Astrocyte of the spinal cord (primary cell): ENCODE data around the gene RAP1B.

Experiments used
- DNase-seq: peaks from one replicate; pipeline ENCODE4 v3.0.0; 2011; ENCODE audit warnings: low read depth, low spot score
- H3K4me3 ChIP-seq: 2 replicates; pipeline ENCODE4 v1.5.1; 2011; ENCODE audit warnings: low read depth, mild to moderate bottlenecking, low read length, moderate library complexity
- in situ Hi-C: cut with HindIII; loops from 2 replicates; pipeline ENCODE4 v1.10.0; 2017; ENCODE audit warnings: low sequenced_read_pairs
- TF ChIP-seq, protein P1 (sequence below): IDR thresholded peaks from 2 replicates; pipeline ENCODE4 v1.5.1; 2012; ENCODE audit warnings: low read depth, mild to moderate bottlenecking, low read length, inconsistent platforms

RAP1B gene

DNA sequence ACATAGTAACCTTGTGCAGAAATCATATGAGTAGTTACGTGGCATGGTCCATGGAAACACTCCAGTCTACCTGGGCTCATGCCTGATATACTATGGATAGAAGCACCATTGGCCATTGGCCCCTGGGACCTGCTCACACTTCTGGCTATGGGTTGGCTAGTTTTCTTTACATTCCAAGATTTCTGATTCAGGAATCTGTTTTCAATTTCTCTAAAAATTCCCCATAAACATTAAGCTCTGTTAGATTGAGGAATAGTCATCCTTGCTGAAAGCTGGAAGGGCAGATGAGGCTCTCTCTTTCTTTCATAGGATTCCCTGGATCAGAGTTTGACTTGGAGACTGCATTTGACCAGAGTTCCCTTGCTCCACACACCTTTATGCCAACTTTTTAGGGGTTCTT is 37.3 kb upstream of the RAP1B start:
- TF ChIP-seq, protein P1, sequence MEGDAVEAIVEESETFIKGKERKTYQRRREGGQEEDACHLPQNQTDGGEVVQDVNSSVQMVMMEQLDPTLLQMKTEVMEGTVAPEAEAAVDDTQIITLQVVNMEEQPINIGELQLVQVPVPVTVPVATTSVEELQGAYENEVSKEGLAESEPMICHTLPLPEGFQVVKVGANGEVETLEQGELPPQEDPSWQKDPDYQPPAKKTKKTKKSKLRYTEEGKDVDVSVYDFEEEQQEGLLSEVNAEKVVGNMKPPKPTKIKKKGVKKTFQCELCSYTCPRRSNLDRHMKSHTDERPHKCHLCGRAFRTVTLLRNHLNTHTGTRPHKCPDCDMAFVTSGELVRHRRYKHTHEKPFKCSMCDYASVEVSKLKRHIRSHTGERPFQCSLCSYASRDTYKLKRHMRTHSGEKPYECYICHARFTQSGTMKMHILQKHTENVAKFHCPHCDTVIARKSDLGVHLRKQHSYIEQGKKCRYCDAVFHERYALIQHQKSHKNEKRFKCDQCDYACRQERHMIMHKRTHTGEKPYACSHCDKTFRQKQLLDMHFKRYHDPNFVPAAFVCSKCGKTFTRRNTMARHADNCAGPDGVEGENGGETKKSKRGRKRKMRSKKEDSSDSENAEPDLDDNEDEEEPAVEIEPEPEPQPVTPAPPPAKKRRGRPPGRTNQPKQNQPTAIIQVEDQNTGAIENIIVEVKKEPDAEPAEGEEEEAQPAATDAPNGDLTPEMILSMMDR = no peak
- in situ Hi-C loops = no loop called here
- DNase-seq = no peak
- no peak overlapping the region for H3K4me3 ChIP-seq

DNA sequence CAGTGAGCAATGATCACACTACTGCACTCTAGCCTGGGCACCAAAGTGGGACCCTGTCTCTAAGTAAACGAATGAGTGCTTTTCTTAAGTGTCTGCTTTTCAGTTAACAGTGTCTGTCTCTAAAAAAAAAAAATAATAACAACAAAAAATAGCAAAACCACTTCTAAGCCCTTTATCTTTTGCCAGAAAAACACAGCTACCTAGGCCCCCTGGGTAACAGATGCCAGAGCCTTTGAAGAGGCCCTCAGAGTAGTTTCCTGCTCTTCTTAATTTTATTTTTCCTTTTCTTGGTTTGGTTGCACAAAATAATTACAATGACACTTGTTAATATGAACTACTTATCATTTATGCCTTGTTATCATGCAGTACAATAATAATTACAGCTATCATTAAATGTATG is 32.8 kb upstream of the RAP1B start:
- TF ChIP-seq, protein P1 = no peak
- DNase-seq = no peak
- in situ Hi-C loops = no loop called here
- no peak overlapping the region for H3K4me3 ChIP-seq

DNA sequence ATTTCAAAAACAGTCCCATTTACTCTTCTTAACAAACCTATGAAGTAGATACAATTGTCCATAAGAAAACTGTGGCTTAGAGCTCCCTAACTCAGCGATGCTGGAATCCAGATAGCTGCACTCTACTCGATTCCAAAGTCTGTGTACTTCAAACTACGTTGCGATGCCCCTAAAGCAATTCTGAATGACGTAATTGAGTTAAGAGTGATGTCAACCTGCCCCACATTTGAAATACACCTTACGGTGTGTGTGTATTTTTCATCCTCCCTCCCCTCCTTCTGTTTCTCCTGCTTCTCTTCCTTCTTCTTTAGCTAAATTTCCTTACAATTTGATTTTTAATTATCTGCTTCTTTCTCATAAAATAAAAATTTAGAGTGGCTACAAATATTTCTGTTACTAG is 31.9 kb upstream of the RAP1B start:
- DNase-seq = no peak
- in situ Hi-C loops = no loop called here
- H3K4me3 ChIP-seq = no peak overlapping the region
- TF ChIP-seq, protein P1 = no peak

DNA sequence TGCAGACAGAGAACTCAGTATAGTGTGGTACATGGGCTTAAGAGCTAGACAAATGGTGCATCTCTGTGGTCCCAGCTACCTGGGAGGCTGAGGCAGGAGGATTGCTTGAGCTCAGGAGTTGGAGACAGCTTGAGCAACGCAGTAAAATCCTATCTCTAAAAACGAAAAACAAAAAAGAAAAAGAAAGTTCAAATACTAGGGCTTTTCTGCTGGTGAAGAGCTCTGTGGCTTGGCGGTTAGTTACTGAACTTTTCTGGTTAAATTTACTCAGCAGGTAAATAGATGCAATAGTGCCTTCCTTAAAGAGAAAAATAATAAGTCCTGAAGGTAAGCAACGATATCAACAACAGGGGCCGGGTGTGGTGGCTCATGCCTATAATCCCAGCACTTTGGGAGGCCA is 31.4 kb upstream of the RAP1B start:
- in situ Hi-C loops = no loop called here
- H3K4me3 ChIP-seq = no peak overlapping the region
- TF ChIP-seq, protein P1 = no peak
- no peak for DNase-seq

DNA sequence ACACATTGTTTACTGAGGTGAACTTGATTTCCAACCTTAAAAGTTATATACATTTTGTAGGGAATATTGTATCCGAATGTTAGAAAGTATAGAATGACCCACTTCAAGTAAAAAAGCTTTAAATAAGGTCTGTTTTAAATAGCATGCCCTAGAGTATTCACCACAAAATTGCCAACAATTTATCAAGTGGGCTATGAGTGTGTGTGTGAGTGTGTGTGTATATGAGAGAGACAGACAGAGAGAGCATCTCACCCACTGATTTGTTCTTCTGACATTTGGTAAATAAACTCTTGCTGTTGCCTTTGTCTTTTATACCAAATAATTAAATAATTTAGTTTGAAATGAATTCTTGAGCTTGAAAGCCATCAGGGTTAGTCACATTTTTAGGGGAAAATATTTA is 29.8 kb upstream of the RAP1B start:
- in situ Hi-C loops = no loop called here
- TF ChIP-seq, protein P1 = no peak
- no peak for DNase-seq
- H3K4me3 ChIP-seq = no peak overlapping the region

DNA sequence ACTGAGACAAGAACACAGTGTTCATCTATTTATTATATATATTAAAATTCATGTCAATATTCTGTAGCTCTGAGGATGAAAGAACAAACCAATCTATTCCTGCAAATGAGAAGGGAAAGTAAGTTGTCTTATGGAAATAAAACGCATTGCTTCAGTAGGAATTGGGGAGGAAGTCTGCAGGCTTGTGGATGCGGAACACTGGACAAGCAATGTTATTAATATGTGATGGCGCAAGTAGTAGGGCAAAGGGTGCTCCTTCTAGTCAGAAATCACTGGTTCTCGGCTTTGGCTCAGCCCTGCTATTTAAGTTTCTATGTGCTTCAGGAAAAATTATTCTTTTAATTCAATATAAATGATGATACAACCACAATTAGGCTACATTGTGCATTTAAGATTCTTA is 28.8 kb upstream of the RAP1B start:
- TF ChIP-seq, protein P1 = no peak
- DNase-seq = no peak
- in situ Hi-C loops = no loop called here

DNA sequence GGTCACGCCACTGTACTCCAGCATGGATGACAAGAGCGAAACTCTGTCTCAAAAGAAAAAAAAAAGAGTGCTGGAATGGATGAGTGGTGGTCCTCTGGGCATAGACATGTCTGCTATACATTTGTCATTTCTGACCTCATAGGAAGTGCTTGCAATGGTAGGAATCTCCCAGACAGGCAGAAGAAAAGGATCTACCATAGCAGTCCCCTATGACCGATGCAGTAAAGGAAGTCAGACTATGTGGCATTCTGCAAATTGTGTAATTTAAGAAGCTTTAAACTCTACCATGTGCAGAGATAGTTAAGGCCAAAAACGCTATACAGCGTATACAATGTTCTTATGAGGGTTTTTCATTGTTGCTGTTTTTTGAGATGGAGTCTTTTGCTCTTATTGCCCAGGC is 24.7 kb upstream of the RAP1B start:
- no peak overlapping the region for H3K4me3 ChIP-seq
- DNase-seq = no peak
- in situ Hi-C loops = no loop called here
- TF ChIP-seq, protein P1 = no peak

More for the DNA sequence above, 28.8 kb upstream of the RAP1B start:
- no peak overlapping the region for H3K4me3 ChIP-seq
